GM18502 (cell line): Measurements from ENCODE around the gene FXYD1.
"Not testable (repeated sequence)": the region's sequence is repeated elsewhere in the genome, so short reads cannot be mapped to it uniquely, and the experiment has no call there.

Experiments
- ATAC-seq: cut with Tn5 transposase; IDR thresholded peaks from one replicate; pipeline ENCODE4 v1.9.1; 2021; ENCODE audit warnings: mild to moderate bottlenecking; ENCODE audit not compliant: unreplicated experiment, poor library complexity

FXYD1 gene

DNA sequence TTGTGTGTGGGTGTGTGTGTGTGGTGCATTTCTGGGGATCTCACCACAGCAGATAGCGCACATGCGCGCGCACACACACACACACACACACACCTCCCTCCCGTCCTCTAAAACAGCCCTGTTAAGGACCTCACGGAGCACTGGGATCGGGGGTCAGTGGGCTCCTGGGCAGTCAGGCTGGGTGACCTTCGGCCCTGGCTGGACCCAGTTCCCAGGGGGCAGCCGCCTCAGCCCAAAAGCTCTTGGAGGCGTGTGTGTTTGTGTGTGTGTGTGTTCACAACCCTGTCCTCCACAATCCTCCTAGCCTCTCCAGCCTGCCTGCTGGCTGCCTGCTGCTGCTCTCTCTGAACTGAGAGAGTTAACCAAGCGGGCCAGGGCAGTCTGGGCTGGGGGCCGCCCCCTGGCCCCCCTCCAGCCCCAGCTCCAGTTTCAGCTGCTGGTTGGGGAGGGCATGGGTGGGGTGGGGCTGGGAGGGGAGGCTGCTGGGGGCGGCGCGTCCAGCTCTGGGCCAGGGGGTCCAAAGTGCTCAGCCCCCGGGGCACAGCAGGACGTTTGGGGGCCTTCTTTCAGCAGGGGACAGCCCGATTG is at the start of gene FXYD1:
FXYD1 (plus strand) TSS at position 520 of the 588 bp plus-strand sequence. CDS start 1,256 bp downstream, outside the sequence.
- ATAC-seq = no peak

DNA sequence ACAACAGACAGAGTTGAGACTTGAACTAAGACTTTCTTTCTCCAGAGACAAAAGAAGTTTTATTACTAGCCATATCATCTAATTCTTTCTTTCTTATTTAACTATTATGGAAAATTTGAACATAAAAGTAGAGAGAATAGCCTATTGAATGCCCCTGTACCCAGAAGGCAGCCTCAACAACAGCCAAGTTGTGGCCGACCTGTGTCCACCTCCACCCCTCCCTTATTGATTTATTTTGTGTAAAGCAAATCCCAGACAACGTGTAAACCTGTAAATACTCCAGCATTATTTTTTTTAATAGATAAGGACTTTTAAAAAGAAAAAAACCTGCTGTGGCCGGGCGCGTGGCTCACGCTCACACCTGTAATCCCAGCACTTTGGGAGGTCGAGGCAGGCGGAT is 49.1 kb upstream of the FXYD1 start:
- ATAC-seq = no peak

DNA sequence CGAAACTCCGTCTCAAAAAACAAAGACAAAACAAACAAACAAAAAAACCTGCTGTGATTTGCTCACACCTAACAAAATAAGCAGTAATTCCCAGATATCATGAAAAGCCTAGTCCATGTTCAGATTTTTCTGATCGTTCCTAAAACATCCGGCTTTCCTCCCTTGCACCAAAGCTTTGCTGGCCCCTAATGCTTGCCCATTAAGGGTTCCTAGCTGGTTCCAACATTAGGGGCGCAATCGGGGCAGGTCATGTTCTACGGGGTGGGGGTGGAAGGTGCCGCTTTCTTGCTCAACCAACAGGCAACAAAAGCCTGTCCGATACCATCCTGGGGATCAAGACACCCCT is 48.5 kb upstream of the FXYD1 start:
- ATAC-seq = no peak

DNA sequence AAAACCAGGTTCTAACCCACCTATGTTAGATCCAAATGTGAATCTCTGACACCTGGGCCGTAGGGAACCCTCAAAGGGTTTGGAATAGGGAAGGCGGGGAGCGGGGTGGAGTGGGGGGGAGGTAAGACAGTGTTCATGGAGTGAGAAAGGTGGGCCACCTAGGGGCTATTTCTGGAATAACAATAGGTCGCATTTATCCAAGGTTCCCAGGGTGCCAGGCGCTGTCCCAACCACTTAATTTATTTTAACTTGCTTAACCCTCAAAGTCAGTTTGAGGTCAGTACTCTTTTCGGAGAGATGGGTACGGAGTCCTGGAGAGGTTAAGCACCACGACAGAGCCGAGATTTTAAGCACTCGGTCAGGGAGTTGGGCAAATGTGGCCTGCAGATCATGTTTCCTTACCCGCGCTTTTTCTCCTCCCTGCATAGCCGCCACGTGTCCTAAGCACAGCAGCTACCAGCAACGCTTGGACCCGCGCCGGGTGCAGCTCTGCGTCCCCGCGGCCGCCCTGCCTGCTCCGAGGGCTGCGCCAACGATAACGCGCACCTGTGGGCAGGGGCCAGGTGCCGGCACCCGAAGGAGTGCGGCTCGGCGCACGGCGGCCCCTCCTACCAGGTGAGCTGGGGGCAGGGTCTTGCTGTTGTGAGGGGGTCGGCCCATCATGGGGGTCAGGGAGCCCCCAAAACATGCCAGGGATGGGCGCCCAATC is 48.0 kb upstream of the FXYD1 start:
- ATAC-seq = no peak

DNA sequence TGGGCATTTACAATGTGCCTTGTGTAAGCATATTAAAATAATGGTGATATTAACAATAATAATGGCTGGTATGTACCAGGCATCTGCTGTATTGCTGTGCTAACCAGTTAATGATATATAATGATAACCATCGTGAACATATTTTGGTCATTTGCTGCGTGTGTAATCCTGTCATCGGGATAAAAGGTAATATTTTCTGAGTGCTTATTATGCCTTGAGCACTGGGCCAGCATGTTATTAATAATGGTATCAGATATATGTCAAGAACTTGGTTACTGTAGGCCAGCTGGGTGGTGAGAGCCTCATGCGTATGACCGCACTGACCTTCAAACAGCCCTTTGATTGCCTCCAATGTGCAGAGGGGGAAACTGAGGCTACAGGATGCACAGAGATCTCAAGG is 45.2 kb upstream of the FXYD1 start:
- ATAC-seq = no peak

DNA sequence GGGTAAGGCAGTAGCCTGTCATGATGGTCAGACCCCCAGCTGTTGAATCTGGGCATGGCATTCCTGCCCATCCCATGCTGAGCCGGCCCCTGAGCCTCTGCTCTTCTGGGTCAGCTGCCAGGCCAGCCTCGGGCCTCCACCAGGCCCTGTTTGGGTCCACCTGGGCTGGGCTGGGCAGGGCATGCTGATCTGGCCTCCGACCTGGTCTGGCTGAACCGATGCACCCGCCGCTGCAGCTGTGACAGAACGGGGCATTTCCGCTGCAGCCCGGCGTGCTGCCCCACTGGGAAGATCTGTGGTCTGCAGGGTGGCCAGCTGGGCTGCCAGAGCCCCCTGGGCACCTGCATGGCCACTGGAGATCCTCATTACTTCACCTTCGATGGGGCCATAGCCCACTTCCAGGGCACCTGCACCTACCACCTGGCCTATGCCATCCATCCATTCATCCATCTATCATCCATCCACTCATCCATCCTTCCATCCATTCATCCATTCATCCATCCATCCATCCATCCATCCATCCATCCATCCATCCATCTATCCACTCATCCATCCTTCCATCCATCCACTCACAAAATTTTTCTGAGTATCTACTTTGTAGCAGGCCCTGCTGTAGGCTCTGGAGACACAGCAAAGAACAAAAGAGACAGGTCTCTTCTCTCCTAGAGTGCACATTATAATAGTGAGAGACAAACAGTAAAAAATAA is 44.5 kb upstream of the FXYD1 start:
- ATAC-seq = no peak

DNA sequence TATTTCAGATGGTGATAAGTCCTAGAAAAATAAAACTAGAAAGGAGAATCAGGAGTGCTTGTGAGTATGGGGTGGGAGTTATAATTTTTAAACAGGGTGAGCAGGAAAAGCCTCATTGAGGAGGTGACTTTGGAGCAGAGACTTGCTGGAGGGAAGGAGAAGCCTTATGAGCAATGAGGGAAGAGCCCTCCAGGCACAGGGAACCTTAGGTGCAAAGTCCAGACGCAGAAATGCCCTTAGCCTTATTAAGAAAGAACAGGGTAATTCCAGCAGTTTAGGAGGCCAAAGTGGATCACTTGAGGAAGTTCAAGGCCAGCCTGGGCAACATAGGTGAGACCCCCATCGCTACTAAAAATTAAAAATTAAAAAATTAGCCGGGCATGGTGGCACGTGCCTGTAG is 44.0 kb upstream of the FXYD1 start:
- no peak for ATAC-seq

DNA sequence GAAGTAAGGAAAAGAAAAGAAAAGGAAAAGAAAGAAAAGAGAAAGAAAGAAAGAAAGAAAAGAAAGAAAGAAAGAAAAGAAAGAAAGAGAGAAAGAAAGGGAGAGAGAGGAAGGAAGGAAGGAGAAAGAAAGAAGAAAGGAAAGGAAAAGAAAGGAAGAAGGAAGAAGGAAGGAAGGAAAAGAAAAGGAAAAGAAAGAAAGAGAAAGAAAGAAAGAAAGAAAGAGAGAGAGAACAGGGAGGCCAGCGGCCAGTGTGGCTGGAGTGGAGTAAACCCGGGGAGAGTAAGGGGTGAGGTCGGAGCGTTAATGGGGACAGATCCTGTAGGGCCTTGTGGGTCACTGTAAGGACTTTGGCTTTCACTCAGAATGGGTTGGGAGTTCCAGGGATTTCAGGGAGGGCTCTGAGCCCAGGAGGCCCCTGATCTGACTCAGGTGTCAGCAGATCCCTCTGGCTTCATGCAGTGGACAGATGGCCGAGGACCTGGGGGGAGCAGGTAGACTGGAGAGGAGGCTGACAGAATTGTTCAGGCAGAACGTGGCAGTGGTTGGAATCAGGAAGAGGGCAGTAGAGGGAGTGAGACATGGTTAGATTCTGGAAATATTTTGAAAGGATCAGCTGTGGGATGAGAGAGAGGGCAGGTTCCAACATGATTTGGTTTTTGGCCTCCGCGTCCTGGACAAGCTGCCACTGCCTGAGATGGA is 42.8 kb upstream of the FXYD1 start:
- ATAC-seq = no peak

DNA sequence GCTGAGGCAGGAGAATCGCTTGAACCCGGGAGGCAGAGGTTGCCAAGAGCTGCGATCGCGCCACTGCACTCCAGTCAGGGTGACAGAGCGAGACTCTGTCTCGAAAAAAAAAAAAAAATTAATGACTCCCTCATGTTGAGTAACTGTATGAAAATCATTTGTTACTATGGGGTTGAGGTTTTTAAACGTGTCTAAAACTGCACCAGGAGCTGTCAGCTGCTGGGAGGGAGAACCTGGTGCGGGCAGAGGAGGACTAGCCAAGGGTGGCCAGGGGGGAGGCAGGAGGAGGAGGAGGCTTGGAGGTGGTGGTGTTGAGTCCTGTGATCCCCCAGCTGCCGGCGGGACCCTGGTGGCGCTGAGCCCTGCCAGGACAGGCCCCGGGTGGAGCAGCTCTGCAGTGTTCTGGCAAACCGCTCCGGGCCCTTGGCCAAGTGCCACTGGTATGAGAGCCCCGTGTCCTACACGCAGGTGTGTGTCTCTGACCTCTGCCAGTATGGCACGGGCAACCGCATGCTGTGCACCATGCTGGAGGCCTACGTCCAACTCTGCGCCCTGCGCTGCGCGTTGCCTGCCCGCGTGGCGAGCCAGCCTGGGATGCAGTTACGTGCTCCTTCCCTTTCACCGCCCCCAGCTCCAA is 40.1 kb upstream of the FXYD1 start:
- ATAC-seq = no peak

DNA sequence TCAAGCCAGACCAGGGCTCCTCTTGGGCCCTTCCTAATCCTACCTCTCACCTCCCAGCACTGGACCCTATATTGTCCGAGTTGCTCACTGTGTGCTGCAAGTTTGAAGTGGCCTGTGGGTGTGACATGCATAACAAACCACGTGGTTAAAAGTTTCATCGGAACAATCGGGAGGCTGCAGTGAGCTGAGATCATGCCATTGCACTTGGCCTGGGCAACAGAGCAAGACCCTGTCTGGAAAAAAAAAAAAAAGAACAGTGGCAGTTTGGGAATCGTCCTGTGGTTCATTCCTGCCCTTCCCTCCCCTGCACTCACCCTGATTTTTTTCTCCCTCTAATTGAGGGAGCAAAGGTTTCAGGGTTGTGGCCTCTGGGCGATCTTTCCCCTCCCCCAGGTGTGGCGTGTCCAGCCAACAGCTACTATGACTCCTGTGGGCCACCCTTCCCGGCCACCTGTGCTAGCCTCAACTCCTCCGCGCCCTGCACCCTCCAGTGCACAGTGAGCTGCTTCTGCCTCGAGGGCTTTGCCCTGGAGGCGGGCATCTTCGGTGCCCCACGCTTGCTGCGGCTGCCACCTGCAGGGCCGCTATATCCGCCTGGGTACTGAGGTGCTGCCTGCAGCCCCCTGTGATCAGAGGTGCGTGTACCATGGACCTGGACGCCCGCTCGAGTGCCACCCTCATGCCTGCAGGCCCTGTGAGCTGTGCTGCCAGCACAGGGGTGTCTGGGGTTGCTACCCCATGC is 39.3 kb upstream of the FXYD1 start:
- ATAC-seq = no peak

DNA sequence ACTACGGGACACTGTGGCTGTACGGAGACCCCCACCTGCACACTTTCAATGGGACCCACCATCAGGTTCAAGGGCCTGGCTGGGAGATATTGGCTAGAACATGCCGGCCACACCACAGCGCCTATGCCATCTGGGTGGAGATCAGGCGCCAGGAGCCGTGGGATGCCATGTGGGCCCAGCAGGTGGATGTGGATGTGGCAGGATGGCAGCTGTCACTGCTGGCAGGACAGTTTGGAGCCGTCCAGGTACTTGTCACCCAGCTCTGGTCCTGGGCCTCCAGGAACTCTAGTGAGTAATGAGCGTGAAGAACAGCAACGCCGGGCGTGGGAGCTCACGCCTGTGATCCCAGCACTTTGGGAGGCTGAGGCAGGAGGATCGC is 38.7 kb upstream of the FXYD1 start:
- no peak for ATAC-seq

DNA sequence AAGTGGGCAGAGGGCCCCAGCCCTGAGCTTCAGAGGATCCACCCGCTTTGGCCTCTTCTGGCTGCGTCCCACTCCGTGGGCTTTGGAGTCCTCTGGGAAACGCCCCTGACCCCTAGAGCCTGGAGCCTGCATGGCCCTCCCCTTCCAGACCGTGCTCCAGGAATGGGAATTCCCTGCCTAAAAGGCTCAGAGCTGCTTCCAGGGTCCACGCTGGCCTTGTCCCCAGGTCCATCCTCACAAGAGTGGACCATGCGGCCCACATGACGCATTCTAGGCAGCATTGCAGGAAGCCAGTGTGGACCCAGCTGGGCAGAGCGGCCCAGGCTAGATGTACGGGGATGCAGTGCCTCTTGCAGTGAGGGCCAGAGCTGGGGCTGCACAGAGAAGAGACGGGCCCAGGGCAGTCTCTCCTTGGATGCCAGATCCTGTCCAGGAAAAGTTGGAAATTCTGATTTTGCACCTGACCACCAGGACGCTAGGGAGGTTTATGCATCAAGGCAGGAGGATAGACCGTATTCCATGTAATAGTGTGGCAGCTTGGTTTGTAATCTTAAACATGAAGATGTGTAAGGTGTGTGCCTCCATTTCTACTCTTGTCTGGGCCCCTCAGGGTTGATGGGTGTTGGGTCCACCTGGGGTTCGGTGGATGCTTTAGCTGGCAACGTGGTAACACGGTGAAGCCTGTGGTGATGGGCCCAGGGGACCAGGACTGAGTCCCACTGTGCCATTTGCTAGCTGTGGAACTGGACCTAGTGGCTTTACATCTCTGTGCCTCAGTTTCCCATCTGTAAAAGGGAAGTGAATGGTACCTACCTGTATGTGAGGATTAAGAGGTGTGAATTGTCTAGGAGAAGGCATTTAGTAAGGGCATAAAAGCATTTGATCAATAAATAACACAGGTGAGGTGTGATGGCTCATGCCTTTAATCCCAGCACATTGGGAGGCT is 37.8 kb upstream of the FXYD1 start:
- no peak for ATAC-seq

DNA sequence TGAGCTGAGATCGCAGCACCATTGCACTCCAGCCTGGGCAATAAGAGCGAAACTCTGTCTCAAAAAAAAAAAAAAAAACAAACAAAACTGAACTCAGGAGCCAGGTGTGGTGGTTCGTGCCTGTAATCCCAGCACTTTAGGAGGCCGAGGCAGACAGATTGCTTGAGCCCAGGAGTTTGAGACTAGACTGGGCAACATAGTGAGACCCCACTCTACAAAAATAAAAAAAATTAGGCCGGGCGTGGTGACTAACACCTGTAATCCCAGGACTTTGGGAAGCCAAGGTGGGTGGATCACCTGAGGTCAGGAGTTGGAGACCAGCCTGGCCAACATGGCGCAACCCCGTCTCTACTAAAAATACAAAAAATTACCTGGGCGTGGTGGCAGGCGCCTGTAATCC is 36.7 kb upstream of the FXYD1 start:
- not testable (repeated sequence) for ATAC-seq

DNA sequence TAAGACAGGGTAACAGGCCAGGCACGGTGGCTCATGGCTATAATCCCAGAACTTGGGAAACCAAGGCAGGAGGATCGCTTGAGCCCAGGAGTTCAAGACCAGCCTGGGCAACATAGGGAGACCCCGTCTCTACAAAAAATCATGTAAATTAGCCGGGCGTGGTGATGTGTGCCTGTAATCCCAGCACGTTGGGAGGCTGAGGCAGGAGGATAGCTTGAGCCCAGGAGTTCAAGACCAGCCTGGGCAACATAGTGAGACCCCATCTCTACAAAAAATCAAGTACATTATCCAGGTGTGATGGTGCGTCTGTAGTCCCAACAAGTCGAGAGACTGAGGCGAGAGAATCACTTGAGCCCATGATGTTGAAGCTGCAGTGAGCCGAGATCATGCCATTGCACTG is 35.0 kb upstream of the FXYD1 start:
- ATAC-seq = not testable (repeated sequence)

DNA sequence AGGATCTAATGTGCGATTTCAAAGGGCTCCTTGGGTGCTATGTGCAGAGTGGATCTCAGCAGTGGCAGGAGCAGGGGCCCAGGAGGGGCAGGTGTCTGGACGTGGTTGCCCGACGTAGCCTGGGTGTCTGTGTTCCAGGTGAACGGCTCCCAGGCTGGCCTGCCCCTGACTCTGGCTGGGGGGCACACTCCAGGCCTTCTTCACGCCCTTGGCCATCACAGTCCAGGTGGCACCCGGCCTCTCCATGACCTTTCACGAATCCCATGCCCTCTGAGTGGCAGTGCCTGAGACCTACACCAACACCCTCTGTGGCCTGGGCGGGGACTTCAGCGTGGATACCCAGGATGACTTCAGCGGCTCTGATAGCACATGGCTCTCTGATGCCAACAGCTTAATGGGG is 34.3 kb upstream of the FXYD1 start:
- ATAC-seq = no peak

DNA sequence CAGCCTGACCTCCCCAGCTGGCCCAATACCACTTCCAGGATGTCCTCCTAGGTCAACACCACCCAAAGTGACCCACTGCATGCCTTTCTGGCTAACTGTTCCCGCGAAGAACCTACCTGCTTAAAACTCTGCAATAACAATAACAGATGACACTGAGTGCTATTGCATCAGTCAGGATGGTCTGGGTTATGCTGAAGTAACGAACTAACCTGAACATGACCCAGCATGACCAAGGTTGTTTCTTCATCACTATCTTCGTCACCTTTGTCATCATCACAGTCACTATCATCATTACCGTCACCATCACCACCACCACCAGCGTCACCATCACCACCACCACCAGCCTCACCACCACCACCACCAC is 33.6 kb upstream of the FXYD1 start:
- ATAC-seq = no peak

DNA sequence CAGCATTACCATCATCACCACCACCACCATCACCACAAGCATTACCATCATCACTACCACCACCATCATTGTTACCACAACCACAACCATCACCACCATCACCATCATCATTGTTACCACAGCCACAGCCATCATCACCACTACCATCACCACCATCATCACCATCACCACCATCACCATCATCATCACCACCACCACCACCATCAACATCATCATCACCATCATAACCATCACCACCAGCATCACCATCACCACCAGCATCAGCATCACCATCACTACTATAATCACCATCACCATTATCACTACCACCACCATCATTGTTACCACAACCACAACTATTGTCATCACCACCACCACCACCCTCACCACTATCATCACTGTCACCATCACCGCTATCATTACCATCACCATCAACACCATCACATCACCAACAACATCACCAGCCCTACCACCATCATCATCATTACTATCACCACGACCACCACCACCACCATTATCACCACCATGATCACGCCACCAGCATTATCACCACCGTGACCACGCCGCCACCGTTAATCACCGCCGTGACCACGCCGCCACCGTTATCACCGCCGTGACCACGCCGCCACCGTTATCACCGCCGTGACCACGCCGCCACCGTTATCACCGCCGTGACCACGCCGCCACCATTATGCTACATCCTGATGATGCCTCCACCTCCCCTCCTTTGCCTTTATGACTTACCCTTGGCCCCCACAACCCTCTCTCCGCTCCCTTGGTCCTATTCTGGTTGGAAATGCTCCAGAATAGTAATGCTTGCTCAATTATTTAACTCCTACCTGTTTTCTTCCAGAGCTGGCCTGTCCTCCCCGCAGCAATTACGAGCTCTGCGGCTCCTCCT is 33.0 kb upstream of the FXYD1 start:
- ATAC-seq = no peak

DNA sequence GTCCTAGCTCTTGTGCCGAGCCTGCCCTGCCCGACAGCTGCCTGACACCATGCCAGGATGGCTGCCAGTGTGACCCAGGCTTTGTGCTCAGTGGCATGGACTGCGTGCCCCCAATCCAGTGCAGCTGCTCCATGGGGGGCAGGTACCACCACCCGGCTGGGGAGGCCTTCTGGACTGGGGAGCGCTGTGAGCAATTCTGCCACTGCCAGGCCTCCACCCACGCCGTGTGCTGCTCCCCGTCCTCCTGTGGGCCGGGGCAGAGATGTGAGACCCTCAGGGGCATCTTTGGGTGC is 32.4 kb upstream of the FXYD1 start:
- ATAC-seq = no peak
